ENCODE data around the gene POU2F3.

DNA sequence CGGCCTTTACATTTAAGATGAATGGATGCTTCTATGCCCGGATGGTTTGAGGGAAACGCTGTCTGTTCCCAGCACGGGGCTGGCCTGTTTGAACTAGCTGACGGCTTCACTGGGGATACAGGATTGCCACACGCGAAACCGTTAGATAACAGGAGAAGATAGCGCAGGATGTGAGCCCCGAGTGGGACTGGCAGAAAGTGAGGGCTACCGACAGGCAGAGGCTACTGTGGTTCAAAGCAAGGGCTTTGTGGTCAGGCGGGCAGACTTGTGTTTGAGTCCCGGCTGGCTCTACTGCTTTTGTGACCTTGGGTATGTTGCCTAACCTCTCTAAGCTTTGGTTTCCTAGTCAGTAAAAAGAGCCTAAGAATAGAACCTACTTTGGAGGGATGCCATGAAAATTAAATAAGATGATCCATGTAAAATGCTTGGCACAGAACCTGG, 31.9 kb upstream of the POU2F3 start:
- TF ChIP-seq CTCF (IDR thresholded peaks at IDR 0.05; ENCODE audit: low read depth, low read length), result no peak
- TF ChIP-seq EZH2phosphoT487 (IDR thresholded peaks at IDR 0.05; ENCODE audit: low read depth), result no peak
